Osteocyte (in vitro differentiated cells): Measurements from ENCODE around the gene HIVEP2. TPM values are rescaled to one million over a fixed set of nuclear protein-coding genes. Genes with fewer than 3 reads are reported as not detected.

ENCODE experiments used
- DNase-seq: peaks from one replicate; pipeline ENCODE4 v3.0.0; 2021; ENCODE audit warnings: mixed read lengths; ENCODE audit not compliant: unreplicated experiment; ENCODE audit errors: extremely low spot score
- H3K27ac Mint-ChIP-seq: one replicate; pipeline ENCODE4 v1.8.0; 2021; ENCODE audit warnings: mild to moderate bottlenecking, mixed read lengths; ENCODE audit not compliant: unreplicated experiment
- H3K27me3 Mint-ChIP-seq: one replicate; pipeline ENCODE4 v1.8.0; 2021; ENCODE audit warnings: mixed read lengths; ENCODE audit not compliant: unreplicated experiment
- H3K36me3 Mint-ChIP-seq: one replicate; pipeline ENCODE4 v1.8.0; 2021; ENCODE audit warnings: mixed read lengths; ENCODE audit not compliant: unreplicated experiment
- H3K4me1 Mint-ChIP-seq: one replicate; pipeline ENCODE4 v1.8.0; 2021; ENCODE audit warnings: mixed read lengths; ENCODE audit not compliant: unreplicated experiment
- H3K4me3 Mint-ChIP-seq: one replicate; pipeline ENCODE4 v1.8.0; 2021; ENCODE audit warnings: mild to moderate bottlenecking, moderate library complexity, mixed read lengths; ENCODE audit not compliant: unreplicated experiment
- H3K9me3 Mint-ChIP-seq: one replicate; pipeline ENCODE4 v1.8.0; 2021; ENCODE audit warnings: mixed read lengths; ENCODE audit not compliant: unreplicated experiment
- CTCF ChIP-seq: fragments of 200-600 bp; sonication (generic); IDR thresholded peaks from 2 replicates; pipeline ENCODE4 v1.5.0; 2021; ENCODE audit warnings: antibody characterized with exemption, mild to moderate bottlenecking, moderate library complexity
- total RNA-seq: library from RNA; stranded (reverse); gene quantifications from 2 replicates; pipeline ENCODE4 v1.2.1, GENCODE V29; 2021

The HIVEP2 gene
- total RNA-seq, 1 donor from 2014 or later: 39.2 TPM

- Mint-ChIP-seq H3K9me3 (no peaks in the 10 kb centered on the region), H3K36me3 (no peaks in the 10 kb centered on the region), H3K27me3 (no peaks in the 10 kb centered on the region), H3K4me1 (peaks cover 22% of the 10 kb centered on the region), H3K27ac (no peak overlapping the region), H3K4me3 (no peak overlapping the region)
- no peak for TF ChIP-seq CTCF
- no peak for DNase-seq
Measured at GRCh38 chr6:142860498-142860897, 84.5 kb downstream of the HIVEP2 start.

- DNase-seq: no peak
- Mint-ChIP-seq H3K4me1 (peaks cover 47% of the 10 kb centered on the region), H3K27ac (peak overlapping the region; percentile 57), H3K4me3 (no peak overlapping the region), H3K27me3 (no peaks in the 10 kb centered on the region), H3K36me3 (peaks cover 3% of the 10 kb centered on the region), H3K9me3 (peaks cover 6% of the 10 kb centered on the region)
- no peak for TF ChIP-seq CTCF
Measured at GRCh38 chr6:142857796-142858555, 87.0 kb downstream of the HIVEP2 start.

- peaks cover 3% of the 10 kb centered on the region for H3K36me3 Mint-ChIP-seq
- no peak overlapping the region for H3K27ac Mint-ChIP-seq
- TF ChIP-seq CTCF: no peak
- no peak for DNase-seq
- peaks cover 6% of the 10 kb centered on the region for H3K9me3 Mint-ChIP-seq
- H3K4me3 Mint-ChIP-seq: no peak overlapping the region
- peaks cover 52% of the 10 kb centered on the region for H3K4me1 Mint-ChIP-seq
- no peaks in the 10 kb centered on the region for H3K27me3 Mint-ChIP-seq
Measured at GRCh38 chr6:142857233-142857761, 87.7 kb downstream of the HIVEP2 start.

GRCh38 chr6:142856624-142857232, 88.2 kb downstream of the HIVEP2 start:
- H3K36me3 Mint-ChIP-seq: peaks cover 3% of the 10 kb centered on the region
- DNase-seq: no peak
- H3K9me3 Mint-ChIP-seq: peaks cover 6% of the 10 kb centered on the region
- TF ChIP-seq CTCF: no peak
- H3K4me1 Mint-ChIP-seq: peaks cover 53% of the 10 kb centered on the region
- H3K27me3 Mint-ChIP-seq: no peaks in the 10 kb centered on the region
- H3K4me3 Mint-ChIP-seq: no peak overlapping the region
- no peak overlapping the region for H3K27ac Mint-ChIP-seq
